HG02610 (cell line): ENCODE data around the gene UMODL1.
"Not testable (repeated sequence)": the region's sequence is repeated elsewhere in the genome, so short reads cannot be mapped to it uniquely, and the experiment has no call there.

ENCODE experiments used
- ATAC-seq: cut with Tn5 transposase; IDR thresholded peaks from one replicate; pipeline ENCODE4 v1.9.1; 2021; ENCODE audit warnings: mild to moderate bottlenecking, moderate library complexity; ENCODE audit not compliant: unreplicated experiment

Gene UMODL1

DNA sequence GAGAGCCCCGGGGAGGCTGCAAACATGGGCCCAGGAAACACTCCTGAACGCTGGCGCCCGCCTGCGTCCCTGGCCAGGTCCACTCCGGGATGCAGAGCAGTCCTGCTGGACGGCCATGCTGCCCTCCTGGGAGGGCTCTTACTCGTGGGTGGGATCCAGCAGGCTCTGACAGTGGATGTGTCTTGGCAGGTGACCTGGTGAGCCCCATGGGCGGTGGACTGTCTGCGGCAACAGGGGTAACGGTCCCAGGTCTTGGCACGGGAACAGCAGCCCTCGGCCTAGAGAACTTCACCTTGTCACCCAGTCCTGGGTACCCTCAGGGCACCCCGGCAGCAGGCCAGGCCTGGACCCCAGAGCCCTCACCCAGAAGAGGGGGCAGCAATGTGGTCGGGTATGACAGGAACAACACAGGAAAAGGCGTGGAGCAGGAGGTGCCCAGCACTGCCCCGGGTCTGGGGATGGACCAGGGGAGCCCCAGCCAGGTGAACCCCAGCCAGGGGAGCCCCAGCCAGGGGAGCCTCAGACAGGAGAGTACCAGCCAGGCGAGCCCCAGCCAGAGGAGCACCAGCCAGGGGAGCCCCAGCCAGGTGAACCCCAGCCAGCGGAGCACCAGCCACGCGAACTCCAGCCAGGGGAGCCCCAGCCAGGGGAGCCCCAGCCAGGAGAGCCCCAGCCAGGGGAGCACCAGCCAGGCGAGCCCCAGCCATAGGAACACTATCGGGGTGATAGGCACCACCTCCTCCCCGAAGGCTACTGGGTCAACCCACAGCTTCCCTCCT lies 39.8 kb downstream of the UMODL1 start:
- no peak for ATAC-seq

DNA sequence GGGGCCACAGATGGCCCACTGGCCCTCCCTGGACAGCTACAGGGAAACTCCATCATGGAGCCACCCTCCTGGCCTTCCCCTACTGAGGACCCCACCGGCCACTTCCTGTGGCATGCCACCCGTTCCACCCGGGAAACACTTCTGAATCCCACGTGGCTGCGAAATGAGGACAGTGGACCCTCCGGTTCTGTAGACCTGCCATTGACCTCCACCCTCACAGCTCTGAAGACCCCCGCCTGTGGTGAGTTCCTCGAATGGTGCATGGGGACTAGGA lies 40.3 kb downstream of the UMODL1 start:
- ATAC-seq = no peak

DNA sequence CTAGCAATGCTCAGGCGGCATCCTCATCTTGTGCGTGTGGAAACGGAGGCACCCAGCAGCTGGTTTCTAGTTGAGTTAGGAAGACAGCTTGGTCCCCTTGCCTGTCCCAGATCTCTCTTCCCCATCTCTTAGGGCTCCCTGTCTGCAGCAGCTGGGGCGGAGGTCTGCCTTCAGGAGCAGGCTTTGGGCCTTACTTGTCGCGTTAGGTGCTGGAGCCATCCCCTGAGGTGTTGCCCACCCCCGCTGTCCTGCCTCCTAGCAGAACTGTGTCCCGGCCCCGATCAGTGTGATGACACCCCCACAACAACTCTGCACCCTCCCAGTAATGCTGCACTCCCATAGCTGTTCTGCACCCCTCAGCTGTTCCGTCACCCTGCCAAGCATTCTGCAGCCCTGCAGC lies 40.7 kb downstream of the UMODL1 start:
- no peak for ATAC-seq

DNA sequence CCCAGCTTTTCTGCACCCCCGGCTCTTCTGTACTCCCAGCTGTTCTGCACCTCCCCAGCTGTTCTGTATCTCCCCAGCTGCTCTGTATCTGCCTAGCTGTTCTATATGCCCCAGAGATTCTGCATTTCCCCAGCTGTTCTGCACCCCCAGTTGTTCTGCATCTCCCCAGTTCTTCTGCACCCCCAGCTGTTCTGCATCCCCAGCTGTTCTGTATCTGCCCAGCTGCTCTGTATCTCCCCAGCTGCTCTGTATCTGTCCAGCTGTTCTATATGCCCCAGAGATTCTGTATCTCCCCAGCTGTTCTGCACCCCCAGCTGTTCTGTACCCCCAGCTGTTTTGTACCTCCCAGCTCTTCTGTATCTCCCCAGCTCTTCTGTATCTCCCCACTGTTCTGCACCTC lies 41.1 kb downstream of the UMODL1 start:
- ATAC-seq = no peak

DNA sequence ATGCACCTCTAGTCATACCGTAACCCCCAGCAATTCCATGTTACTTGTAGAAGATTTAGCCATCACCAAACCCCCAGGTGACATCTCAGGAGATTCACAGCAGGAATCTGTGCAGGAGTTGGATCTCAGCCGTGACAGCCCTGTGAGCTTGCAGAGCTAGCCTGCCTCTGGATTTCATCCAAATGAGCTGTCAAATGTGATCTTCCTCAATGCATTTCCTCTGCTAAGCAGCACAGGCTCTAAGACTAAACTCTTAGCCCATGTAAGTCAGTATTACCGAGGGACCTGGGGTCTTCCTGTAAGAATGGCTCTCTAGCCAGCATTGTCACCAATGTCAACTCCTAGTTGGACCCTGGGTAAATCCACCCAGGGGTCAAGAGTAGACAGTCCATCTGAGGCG lies 41.7 kb downstream of the UMODL1 start:
- no peak for ATAC-seq

DNA sequence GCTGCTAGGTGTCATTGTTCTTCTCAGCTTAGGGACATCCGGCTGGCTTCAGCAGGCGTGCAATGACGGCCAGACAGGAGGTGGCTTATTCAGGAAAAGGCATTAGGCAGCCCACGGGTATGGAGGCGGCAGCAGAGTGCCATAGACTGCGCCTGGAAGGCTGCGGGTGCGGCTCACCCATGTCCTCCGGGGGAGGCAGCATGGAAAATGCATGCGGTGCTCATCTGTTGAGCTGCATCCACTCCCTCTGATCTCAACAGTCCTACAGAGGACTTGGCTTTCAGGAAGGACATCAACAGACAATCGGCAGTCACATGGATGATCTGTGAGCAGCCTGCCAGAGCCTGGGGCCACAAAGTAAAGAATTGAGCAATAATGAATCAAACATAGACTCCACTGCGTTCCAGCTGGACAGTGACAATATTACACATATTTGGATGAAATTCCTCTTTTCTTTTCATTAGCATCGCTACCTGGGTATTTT lies 42.9 kb downstream of the UMODL1 start:
- no peak for ATAC-seq

DNA sequence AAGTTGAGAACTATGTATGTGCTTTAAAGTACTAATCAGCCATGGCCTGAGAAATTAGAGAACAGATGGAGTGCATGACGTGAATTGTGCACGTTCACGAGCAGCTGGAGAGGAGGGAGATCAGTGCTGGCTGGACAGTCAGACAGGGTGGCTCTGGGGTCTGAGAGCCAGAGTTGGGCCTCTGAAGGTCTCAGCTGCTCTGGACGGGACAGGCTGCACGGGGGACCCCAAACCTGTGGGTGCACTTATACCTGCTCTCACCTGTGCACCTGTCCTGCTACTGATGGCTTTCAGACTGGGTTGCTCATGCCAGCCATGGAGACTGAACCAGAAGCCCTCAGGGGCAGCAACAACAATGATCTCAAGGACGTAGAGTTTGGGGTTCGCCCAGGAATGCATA lies 43.5 kb downstream of the UMODL1 start:
- ATAC-seq = no peak

DNA sequence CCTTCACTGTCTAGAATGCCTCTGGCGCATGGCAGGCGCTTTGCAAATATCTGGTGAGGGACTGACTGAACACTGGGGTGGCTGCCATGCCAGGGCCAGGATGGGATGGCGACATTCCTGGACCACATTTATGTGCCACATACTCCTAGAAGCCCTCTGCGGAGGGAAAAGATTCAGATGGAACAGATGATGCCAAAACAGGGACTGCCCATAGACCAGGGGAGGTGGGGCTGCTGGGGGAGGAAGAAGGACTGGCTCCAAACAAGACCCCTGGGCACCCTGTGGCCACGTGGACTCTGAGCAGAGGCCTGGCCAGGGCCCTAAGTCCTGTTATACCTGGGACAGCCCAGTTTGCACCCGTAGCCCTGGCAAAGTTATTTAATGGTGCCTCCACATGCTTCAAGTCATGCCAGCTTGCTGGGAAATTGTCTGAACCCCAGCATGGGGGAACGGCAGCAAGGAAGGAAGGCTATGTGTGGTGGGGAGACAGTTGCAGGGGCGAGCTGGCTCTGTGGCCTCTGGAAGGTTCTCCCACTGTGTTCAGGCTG lies 44.1 kb downstream of the UMODL1 start:
- no peak for ATAC-seq

DNA sequence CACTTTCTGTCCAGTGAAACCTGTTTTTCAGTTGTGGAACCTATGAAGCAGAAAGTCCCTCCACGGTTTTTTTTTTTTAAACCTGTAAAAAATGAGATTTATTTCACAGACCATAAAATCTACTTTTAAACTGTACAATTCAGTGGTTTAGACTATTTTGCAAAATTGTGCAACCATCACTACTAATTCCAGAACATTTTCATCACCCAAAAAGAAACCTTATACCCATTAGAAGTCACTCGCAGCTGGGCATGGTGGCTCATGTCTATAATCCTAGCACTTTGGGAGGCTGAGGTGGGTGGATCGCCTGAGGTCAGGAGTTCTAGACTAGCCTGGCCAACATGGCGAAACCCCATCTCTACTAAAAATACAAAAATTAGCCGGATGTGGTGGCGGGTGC lies 45.4 kb downstream of the UMODL1 start:
- not testable (repeated sequence) for ATAC-seq

DNA sequence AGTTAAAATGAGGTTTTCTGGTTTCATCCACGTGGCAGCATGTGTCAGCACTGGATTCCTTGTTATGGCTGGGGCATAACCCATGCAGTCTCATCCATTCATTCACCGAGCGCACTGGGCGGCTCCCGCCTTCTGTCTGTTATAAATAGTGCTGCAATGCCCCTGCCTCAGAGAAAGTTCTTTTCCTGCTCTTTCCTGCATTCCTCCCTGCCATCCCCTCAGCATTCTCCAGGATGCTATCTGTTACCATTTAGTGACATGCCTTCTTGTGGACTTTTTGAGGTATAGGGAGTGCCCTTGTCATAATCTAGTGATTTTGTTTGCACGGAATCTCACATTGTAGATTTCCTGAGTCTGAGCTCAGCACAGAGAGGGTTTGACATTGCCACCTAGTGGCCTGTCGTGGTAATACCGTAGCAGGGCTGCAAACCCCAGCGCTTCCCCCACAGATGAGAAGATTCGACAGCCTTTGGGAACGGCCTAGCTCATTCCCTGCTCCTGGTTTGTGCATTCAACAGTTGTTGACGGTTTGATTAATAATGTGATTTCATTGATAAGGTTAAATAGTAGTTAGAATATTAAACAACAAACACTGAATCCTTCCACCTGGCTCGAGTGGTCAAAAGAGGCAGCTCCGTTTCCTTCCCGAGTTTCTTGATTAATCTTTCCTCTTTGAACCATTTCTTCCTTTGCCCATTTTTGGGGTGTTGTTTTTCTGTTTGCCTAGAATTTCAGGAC lies 46.3 kb downstream of the UMODL1 start:
- no peak for ATAC-seq

DNA sequence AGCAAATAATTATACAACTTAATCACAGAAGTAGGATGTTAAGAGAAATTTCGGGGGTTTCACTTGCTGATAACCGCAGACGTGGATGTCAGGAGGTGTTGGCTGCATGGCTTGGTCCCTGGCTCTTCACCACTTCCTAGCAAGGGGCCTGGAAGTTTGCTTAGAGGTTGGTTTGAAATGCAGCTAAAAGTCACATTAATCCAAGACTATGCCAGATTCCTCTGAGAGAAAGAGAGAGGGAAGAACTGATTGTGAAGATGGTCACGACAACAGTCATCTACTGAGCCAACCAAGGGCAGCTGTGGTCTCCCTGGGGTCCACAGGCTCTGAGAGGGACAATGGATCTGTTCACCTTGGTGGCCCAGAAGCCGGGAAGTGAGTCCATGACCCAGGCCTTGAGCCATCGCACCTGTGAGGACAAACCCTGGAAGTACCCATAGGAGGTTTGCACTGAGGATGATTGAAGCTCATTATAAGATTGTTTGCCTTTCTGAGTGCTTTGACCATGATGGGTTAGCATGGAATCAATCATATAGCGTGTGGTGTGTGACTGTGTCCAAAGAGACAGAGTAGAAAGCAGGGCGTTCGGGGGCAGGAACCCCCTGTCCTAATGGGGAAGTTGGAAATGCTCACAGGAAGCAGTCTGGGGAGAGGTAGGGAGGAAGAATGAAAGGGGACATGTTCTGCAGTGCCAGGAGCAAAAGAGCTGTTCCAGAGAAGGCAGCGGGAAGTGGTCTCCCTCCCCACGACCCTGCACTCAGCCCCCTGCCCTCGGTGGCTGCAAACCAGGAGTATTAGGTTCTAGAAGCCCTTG lies 47.1 kb downstream of the UMODL1 start:
- ATAC-seq = no peak

DNA sequence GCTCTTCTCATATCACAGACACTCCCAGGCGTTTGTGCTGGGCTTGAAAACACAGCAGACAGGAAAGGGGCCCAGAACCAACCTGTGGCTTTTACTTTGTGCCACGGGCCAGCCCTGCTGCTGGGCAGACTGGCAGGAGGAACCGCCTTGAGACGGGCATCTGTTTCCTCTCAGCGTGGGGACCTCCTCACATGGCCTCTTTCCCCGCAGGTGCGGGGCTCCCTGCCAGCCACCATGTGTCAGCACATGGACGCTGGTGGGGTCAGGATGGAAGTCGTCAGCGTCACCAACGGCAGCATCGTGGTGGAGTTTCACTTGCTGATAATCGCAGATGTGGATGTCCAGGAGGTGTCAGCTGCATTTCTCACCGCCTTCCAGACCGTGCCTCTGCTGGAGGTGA lies 47.8 kb downstream of the UMODL1 start:
- ATAC-seq = no peak

DNA sequence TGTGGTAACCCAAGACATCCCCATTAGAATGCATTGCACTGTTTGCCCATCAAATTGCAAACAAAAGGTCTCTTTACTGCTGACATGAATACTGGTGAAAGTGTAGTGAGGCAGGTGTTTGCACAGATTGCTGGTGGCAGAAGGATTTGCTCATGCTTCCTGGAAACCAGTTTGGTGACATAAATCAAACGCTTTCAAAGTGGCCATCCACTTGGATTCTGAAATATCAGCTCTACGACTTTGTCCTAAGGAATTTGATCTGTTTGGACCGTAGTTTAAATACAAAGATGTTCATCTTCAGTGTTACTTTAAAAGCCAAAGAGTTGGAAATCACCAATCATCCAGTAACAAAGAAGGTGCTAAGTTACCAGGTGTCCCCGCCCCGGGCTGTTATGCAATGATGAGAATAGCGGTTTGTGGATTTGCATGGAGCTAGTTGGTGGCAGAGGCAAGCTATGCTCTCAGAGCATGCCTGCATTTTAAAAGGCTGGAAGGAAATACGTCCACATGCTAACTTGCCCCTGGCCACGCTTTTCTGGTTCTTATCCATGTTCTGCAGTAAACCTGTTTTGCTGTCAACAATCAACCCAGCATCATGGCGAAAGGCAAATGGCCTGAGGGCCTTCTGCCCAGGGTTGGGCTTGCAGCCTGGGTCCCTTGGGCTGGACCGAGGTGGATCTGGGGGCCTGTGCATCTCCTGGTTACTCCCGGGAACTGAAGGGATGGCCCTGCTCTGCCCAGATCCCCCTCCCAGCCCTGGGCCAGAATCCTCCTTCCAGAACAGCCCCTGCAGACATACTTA lies 49.2 kb downstream of the UMODL1 start:
- ATAC-seq = peak; percentile 63

DNA sequence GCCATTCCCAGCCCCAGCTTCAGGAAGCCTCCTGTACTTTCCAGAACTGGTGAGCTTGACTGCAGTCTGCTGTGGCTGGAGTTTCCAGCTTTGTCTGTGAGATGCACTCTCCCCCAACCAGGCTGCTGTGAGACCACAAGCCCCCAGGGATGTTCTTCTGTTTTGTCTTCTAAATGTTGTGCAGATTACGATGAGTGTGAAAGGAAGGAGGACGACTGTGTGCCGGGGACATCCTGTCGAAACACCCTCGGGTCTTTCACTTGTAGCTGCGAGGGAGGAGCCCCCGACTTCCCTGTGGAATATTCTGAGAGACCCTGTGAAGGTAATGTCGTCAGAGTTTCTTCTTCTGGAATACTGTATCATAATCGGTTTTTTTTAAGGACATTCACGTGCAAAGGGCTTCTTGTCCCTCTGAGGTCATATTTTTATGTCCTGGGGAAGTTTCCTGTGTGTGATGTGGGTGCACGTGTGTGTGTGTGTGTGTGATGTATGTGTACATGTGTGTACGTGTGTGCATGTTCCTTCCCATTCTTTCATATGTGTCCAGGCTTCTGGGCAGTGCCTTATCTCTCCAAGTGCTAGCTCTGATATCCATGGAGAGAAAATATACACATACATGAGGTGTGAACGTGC lies 49.9 kb downstream of the UMODL1 start:
- peak; percentile 15 for ATAC-seq

DNA sequence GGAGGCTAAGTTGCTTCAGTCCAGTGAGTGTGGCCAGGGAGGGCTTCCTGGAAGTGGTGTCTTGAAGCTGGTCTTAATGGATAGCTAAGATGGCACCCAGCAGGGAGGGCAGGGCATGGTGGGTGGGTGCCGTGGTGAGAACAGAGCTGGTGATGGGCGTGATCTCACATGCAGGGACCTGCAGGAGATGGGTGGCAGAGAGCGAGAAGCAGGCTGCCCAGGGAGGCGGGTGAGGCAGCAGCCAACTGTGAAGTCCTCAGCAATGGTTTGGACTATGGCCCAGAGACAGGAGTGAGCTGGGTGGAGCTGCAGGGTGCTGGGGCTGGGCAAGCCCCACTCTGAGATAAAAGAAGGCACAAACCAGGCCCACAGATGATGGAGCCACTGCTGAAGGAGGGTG lies 50.7 kb downstream of the UMODL1 start:
- no peak for ATAC-seq

DNA sequence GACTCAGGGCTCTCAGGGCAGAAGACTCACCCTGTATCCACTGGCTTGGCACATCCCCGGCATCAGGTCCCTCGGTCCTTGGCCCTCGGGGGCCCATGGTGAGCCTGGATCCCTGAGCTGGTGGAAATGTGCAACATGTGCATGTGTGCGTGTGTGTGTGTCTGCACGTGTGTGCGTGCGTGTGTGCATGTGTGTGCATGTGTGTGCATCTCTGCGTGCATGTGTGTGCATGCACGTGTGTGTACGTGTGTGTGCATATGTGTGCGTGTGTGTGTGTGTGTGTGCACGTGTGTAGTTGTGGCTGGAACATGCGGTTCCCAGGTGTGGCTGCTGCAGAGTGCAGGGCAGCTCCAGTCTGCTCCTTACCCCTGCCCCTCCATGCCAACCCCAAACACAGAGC lies 51.3 kb downstream of the UMODL1 start:
- no peak for ATAC-seq

DNA sequence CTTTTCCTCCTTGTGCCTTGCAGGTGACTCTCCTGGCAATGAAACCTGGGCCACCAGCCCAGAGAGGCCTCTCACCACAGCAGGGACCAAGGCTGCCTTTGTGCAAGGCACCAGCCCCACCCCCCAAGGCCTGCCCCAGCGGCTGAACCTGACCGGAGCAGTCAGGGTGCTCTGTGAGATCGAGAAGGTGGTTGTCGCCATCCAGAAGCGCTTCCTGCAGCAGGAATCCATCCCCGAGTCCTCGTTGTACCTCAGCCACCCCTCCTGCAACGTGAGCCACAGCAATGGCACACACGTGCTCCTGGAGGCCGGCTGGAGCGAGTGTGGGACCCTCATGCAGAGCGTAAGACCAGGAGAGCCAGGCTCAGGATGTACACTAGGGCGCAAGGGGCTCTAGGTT lies 51.7 kb downstream of the UMODL1 start:
- ATAC-seq = no peak

DNA sequence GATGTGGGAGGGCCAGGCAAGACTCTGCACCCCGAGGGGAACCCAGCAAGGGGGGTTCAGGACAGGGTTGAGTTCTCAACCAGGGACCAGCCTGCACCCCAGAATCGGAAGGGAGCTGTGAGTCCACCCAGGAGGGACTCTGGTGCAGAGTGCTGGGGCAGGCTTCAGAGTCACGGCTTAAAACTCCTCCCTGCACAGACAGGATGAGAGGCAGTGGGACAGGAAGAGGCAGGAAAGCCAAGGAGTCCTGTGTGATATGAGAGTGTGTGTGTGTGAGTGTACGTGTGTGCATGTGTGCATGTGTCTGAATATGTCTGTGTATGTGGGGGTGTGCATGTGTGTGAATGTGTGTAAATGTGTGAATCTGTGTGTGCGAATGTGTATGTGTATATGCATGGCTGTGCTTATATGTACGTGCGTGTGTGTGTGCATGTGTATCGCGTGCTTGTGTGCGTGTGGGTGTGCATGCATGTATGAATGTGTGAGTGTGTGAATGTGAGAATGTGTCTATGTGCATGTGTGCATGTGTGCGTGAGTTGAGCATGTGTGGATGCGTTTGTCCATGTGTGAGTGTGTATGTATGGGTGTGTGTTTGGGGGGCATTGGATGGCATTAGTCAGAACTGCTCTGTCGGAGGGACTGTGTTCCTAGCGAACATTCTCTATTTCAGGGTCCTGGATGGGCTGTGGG lies 52.2 kb downstream of the UMODL1 start:
- ATAC-seq = no peak

DNA sequence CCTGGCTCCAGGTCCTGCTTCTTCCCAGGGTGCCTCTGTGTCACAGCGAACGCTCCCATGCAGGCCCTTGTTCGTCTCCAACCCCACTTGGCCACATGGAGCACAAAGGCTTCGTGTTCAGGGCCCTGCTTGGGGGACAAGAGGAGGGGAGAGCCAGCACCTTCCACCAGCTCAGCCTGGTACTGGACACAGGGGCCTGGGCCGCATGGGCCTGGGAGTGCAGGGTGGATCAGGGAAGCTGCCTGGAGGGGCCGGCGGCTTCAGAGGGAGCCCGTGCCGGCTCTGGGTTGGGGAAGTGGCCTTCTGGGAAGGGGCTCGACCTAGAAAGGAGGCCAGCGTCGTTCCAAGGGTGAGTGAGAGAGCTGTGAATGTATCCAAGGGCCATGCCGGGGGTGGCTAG lies 53.0 kb downstream of the UMODL1 start:
- ATAC-seq = no peak
